GM19193 (cell line): Measurements from ENCODE around the gene FANCL.

Experiments
- POLR2A ChIP-seq: IDR thresholded peaks from 4 replicates; pipeline ENCODE4 v1.6.1; 2011; ENCODE audit not compliant: insufficient read depth, insufficient read length; ENCODE audit errors: extremely low read depth

The FANCL gene

GRCh38 chr2:58215429-58215828 is 25.7 kb downstream of the FANCL start:
- TF ChIP-seq POLR2A: no peak

GRCh38 chr2:58207189-58207588 is 33.9 kb downstream of the FANCL start:
- TF ChIP-seq POLR2A: no peak

DNA sequence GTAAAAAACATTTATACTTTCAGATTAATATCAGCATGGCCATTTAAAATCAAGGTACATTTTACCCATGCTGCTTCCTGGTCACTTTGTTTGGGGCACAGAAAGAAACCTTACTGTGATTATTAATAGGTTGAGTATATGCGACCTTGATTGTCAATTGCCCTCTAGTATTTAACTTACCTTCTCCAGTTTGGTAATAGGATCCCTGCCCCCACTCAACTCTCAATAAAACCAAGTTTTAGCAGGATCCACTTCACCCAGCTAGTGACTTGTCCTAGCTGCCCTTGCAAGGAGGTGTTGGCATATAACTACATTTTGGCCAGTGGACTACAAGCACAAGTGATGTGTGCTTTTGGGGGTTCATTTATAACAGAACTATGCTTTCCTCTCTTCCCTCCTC is 34.3 kb downstream of the FANCL start:
- no peak for TF ChIP-seq POLR2A

GRCh38 chr2:58204195-58204959 is 36.7 kb downstream of the FANCL start:
- no peak for TF ChIP-seq POLR2A

- no peak for TF ChIP-seq POLR2A
Observed at GRCh38 chr2:58203018-58203417, 38.1 kb downstream of the FANCL start.

- TF ChIP-seq POLR2A: no peak
Observed at GRCh38 chr2:58202404-58202803, 38.7 kb downstream of the FANCL start.

- no peak for TF ChIP-seq POLR2A
Observed at GRCh38 chr2:58197894-58198293, 43.2 kb downstream of the FANCL start.

DNA sequence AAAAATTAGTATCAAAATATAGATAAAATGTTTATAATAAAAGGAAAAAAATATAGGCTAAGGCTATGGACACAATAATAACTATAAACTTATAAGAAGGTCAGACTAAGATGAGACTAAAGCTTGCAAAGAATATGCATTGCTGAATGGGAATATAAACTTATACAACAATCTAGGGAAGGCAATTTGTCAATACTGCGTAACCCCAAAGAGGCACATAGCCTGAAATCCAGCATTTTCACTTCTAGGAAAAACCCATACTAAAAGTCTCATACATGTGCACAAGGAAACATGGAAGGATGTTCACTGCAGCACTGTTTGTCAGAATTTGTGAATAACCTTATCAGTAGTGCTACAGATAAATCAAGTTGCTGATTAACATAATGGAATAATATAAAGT is 45.5 kb downstream of the FANCL start:
- no peak for TF ChIP-seq POLR2A

- no peak for TF ChIP-seq POLR2A
Observed at GRCh38 chr2:58194458-58194857, 46.7 kb downstream of the FANCL start.

DNA sequence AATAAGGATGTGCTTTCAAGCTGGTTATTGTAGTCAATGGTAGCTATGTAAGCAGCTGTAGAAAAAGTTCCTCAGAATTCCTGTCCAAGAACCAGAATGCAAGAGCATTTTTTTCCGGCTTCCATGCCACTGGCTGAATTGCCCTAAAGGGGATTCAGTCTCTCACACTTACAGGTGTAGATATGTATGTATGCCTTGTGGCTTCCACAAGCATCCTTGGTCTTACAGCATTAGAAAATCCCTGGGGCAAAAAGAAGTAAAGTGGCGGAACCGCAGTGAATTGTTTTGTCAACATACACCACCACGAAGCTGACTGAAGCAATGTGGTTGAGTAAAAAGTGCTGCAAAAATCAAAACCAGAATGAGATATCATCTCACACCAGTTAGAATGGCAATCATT is 54.6 kb downstream of the FANCL start:
- TF ChIP-seq POLR2A: no peak

DNA sequence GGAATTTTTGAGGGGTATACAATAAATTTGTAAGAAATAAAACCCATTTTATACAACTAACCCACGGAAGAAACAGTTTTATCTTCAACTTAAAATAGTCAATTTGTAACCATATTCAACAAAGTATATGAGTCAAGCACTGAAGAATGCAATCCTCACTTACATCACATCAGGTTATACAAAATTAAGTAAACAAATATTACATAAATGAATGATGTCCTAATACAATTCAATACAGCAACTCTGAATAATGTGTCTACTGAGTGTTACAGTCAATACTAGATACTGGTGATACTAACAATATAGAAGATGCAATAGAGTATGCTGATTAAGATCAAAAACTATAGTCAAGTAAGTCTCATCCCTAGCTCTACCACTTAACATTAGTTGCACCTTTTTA is 58.6 kb downstream of the FANCL start:
- no peak for TF ChIP-seq POLR2A

- no peak for TF ChIP-seq POLR2A
Observed at GRCh38 chr2:58180635-58181034, 60.5 kb downstream of the FANCL start.

DNA sequence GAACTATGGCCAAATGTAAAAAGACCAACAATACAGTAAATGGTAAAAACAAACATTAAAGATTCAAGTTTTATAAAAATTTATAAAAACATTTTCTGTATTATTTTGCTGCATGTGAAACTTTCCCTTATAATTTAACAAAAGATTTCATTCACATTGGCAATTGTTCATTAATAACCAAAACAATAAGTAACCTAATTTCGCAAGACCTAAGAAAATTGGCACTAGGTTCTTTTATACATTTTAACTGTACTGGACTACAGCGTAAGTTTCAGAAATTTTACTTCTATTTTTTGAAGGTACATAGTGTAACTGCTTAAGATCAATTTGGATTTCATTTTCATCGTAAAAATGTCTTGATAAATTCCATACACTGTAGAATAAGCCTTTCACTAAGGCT is 77.2 kb downstream of the FANCL start:
- TF ChIP-seq POLR2A: no peak

DNA sequence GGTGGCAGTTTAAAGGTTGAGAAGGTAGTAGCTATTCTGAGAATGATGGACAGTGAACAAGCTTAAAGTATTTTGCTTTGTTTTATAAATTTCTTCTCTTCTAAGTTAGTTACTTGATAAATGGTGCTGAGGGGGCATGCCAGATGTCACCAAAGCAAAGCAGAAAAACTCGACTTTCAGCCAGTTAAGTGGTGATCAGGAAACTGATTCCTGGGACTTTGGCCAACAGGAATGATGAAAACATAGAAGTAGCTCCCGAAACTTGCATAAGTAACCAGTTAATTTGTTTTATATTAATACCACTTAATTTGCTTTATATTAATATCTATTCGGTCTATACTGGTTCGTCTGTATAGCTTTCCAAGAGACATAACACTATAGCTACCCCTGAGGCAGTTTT is 82.6 kb downstream of the FANCL start:
- TF ChIP-seq POLR2A: no peak

GRCh38 chr2:58157754-58158153 is 83.4 kb downstream of the FANCL start:
- no peak for TF ChIP-seq POLR2A

GRCh38 chr2:58156780-58157179 is 84.3 kb downstream of the FANCL start:
- TF ChIP-seq POLR2A: no peak

- no peak for TF ChIP-seq POLR2A
Observed at GRCh38 chr2:58155160-58155778, 85.9 kb downstream of the FANCL start.

GRCh38 chr2:58146707-58147106 is 94.4 kb downstream of the FANCL start:
- no peak for TF ChIP-seq POLR2A
